HG03520 (cell line): Measurements from ENCODE around the gene FGD4.
"Not testable (repeated sequence)": the region's sequence is repeated elsewhere in the genome, so short reads cannot be mapped to it uniquely, and the experiment has no call there.

ENCODE experiments used
- ATAC-seq: cut with Tn5 transposase; IDR thresholded peaks from one replicate; pipeline ENCODE4 v1.9.1; 2021; ENCODE audit warnings: mild to moderate bottlenecking, moderate library complexity; ENCODE audit not compliant: unreplicated experiment

The FGD4 gene

DNA sequence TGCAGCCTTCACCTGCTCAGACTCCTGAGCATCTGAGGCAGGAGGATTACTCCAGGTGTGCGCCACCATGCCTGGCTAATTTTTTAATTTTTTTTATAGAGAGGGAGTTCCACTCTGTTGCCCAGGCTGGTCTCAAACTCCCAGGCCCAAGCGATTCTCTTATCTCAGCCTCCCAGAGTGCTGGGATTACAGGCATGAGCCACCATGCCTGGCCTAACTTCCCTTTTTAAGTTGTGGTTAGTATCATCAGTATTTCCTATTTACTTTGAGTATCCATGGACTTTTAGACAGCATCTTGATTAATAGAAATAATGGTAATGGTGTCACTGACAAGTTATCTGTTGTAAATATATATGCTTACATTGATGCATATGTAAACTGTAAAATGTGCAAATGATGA lies 116.9 kb downstream of the FGD4 start:
- no peak for ATAC-seq

DNA sequence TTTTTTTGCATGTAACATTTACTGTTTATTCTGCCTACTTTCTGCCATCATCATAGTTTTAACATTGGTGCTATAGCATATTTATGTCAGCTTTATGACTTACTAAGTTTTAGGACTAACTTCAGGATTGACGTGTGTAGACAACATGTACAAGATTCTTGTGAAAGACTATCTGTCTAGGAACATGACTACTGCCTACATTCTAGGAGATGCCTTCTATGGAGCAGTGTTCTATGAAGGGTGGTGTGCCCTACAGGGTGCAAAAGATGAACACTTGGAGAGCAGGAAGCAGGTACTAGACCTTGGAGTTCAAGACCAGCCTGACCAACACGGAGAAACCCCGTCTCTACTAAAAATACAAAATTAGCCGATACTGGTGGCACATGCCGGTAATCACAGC lies 118.6 kb downstream of the FGD4 start:
- ATAC-seq: no peak

GRCh38 chr12:32519047-32519446 lies 119.7 kb downstream of the FGD4 start:
- ATAC-seq: no peak

GRCh38 chr12:32522331-32523221 lies 123.2 kb downstream of the FGD4 start:
- ATAC-seq: peak; percentile 48

DNA sequence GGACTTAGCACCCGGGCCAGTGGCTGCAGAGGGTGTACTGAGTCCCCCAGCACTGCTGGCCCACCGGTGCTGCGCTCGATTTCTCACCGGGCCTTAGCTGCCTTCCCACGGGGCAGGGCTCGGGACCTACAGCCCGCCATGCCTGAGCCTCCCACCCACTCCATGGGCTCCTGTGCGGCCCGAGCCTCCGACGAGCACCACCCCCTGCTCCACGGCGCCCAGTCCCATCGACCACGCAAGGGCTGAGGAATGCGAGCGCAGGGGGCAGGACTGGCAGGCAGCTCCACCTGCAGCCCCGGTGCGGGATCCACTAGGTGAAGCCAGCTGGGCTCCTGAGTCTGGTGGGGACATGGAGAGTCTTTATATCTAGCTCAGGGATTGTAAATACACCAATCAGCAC lies 126.4 kb downstream of the FGD4 start:
- ATAC-seq: not testable (repeated sequence)

DNA sequence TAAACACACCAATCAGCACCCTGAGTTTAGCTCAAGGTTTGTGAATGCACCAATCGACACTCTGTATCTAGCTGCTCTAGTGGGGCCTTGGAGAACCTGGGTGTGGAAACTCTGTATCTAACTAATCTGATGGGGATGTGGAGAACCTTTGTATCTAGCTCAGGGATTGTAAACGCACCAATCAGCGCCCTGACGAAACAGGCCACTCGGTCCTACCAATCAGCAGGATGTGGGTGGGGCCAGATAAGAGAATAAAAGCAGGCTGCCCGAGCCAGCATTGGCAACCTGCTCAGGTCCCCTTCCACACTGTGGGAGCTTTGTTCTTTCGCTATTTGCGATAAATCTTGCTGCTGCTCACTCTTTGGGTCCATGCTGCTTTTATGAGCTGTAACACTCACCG lies 127.0 kb downstream of the FGD4 start:
- ATAC-seq: not testable (repeated sequence)

- no peak for ATAC-seq
Observed at GRCh38 chr12:32532422-32532821, 133.1 kb downstream of the FGD4 start.

DNA sequence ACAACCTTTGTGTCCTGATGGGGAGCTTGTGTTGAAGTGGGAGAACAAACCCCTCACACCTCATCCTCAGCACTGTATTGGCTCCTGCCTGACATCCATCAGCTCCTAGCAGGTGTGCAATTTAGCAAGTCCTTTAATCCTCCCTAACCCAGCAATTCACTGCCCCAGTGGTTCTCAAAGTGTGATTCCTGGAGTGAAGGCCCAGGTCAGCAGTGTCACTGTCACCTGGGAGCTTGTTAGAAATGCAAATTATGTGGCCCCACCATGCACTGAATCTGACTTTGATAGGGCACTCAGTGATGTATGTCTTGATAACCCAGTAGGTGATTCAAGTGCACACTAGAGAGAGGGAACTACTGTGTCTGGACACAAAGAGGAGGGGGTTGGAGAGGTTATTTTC lies 133.6 kb downstream of the FGD4 start:
- no peak for ATAC-seq

DNA sequence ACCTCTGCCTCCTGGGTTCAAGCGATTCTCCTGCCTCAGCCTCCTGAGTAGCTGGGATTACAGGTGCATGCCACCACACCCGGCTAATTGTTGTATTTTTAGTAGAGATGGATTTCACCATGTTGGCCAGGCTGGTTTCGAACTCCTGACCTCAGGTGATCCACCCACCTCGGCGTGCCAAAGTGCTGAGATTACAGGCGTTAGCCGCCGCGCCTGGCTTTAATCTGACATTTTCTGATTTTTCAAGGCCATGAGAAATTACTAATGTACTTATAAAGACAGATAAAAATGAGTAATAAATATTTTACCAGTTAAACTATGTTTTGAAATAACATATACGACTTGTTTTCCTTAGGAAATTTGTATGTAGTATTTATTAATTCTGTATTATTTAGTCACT lies 134.1 kb downstream of the FGD4 start:
- ATAC-seq: not testable (repeated sequence)

- ATAC-seq: peak; percentile 43
Observed at GRCh38 chr12:32533971-32534590, 134.7 kb downstream of the FGD4 start.

DNA sequence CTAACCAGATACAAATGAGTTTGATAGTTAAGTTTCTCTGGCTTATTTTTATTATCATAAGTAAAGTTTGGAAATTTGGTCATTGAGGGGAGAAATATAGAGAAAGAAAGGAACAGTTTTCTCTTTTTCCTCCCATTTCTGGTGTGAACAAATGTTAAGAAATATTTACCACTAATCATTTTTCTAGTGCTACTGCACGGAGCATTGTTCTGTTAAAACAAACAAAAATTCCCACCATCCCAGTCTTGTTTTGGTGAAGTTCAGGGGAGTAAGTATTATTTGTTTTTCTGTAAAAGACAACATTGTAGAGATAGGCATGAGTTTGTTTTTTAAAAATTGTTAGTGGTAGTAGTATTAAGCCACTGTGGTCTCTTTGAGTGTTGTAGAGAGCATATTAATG lies 135.3 kb downstream of the FGD4 start:
- no peak for ATAC-seq

GRCh38 chr12:32535288-32535999 lies 136.1 kb downstream of the FGD4 start:
- ATAC-seq: no peak

DNA sequence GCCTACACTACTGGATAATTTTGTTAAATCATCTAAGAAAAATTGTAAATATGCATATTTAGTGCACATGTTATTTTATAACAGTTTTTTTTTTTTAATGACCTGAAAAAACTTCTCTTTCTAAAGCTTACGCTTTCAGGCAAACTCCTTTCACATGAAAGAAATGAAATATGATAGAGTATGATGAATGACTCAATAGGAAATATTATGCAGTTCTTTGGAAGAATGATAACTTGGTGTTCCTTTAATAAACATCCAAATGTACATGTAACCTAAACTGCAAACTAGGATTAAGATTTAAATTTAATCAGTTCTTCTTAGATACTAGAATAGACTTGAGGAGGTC lies 136.6 kb downstream of the FGD4 start:
- ATAC-seq: no peak

DNA sequence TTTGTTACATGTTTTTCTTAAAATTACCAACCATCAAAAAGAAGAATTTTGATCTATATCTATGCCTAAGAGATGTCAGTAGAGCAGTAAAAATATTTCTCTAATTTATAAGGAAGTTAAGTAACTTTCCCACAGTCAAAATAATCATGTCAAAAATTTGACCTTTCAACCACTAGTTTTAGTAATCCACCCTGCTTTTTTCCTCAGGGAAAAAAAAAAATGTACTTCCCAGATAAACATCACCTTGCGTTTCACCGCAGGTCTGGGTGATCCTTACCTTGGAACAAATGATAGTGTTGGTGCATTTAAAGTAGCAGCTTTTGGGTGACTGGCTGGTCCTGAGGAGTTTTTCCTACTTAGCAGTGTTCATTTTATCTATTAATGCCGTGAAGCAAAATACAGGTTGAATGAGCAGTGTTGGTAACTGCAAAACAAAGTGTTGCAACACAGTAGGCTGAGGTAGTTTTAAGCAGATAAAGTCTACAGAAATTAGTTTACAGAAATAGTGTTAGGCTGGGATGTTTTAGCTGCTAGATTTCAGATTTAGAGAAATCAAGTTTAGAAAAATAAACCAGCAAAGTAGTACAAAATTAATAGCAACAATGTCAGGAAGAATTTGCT lies 142.5 kb downstream of the FGD4 start:
- no peak for ATAC-seq

- no peak for ATAC-seq
Observed at GRCh38 chr12:32542428-32543229, 143.3 kb downstream of the FGD4 start.

DNA sequence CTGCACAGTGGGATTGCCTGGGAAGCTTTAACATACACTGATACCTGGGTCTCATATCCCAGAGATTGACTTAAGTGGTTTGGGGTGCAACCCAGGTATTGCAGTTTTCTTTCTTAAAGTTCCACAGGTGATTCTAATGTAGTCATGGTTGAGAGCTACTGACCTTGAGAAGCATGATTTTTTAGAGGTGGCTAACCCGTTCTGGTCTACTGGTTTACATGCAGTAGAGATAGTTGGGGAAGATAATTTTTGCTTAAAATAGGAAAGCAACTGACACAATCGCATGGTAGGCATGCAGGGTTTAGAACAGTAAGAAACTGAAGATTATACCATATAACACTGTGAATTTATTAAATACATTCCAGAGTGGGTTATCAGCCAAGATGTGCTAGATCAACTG lies 145.5 kb downstream of the FGD4 start:
- no peak for ATAC-seq

GRCh38 chr12:32545413-32545980 lies 146.1 kb downstream of the FGD4 start:
- no peak for ATAC-seq

DNA sequence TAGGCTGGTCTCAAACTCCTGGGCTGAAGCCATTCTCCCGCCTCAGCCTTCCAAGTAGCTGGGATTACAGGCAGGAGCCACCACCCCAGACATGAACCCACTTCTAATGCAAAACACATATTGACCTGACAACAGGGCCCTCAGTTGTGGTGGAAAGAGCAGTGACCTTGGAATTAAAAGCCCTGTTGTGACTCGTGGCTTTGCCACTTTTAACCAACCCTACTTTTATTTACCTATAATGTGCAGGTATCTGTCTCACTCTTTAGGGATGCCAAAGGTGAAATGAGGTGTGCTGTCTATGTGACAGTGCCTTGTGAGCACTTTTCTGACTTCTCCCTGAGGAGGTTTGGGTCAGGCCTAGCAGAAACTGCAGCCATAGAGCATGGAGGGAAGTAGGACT lies 146.9 kb downstream of the FGD4 start:
- no peak for ATAC-seq

- no peak for ATAC-seq
Observed at GRCh38 chr12:32548691-32549281, 149.4 kb downstream of the FGD4 start.

- no peak for ATAC-seq
Observed at GRCh38 chr12:32549675-32550079, 150.3 kb downstream of the FGD4 start.
